Raji (cell line): ENCODE data around the gene HS3ST2.

ENCODE experiments used
- POLR2A ChIP-seq: IDR thresholded peaks from 2 replicates; pipeline ENCODE4 v1.6.1; 2011; ENCODE audit warnings: low read depth, low read length, control low read depth; ENCODE audit not compliant: insufficient read depth

Gene HS3ST2

DNA sequence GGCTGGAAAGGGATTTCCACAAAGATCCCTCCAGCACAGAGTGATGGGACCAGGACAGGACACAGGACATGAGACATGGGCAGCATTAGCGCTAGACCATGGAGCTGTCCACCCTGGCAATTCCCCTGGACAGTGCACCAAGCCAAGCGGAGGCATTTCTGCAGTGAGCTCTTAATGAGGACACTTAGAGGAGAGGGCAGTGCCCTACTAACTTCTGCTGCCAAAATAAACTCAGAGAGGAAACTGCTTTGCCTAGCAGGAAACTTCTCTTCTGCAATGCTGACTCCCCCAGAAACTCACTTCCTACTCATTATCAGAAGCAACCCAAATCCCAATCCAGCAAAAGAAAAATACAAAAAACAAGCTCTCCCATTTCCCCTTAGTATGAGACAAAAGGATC lies 119.2 kb downstream of the HS3ST2 start:
- TF ChIP-seq POLR2A, result no peak

DNA sequence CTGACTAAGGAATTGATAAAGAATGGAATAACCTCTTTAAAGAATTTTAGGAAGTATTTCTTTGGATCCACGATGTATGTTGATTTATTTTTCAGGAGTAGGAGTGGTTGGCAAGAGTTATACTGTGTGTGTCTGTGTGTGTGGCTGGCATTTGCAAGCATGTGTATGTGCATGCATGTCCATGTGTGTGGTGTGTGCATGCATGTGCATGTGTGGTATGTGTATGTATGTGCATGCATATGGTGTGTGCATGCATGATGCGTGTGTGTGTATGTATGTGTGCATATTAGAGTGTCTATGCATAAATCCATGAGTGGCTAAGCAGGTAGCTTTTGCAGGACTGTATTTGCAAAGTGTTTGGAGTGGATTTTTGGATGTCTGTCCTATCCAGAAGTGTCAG lies 120.8 kb downstream of the HS3ST2 start:
- no peak for TF ChIP-seq POLR2A

DNA sequence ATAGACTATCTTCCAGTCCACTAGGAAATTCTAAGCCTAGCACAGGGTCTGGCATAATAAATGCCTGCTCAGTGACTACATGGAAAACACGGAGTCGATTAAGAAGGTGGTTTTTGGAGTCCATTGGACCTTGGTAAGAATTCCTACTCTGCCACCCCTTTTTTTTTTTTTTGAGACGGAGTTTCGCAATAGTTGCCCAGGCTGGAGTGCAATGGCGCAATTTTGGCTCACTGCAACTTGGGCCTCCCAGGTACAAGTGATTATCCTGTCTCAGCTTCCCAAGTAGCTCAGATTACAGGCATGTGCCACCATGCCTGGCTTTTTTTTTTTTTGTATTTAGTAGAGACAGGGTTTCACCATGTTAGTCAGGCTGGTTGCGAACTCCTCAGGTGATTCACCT lies 123.2 kb downstream of the HS3ST2 start:
- TF ChIP-seq POLR2A, result no peak

DNA sequence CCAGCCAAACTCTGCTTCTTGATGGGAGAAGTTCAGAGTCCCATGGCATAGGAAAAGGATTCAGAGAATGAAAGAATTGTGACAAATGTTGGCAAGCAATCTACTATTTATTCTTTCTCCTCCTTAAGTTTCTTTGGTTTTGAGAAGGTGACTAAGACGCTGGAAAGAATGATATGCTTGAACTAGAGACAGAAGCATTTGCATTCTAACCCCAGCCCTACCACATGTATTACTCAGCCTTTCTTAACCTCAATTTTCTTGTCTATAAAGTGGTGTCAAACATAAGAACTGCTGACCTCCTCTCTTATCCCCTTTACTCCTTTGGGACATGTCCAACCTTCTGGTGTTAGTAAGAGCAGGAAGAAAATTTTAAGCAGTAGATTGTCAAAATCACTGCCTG lies 124.7 kb downstream of the HS3ST2 start:
- no peak for TF ChIP-seq POLR2A

DNA sequence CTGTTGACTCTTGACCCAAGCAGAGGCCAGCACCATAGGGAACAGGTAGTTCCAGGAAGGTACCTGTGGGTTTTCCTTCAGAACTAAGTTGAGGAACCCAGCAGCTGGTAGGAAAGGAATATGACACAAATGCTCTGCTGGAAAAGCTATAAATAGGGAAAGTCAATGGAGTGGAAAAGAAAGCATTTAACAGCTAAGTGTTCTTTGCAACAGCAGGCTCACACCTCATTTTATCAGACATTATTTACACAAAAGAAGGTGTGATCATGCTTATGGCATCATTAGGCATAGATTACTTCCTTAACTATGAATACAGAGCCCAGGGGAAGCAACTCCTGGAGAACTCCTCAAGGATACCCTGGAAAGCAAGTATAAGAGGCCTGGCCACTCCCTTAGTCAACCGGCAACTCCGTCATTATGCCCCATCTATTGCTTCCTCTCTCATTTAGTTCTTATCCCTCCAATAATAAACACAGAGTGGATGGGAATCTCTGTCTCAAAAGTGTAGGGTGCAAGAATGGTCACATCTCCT lies 128.1 kb downstream of the HS3ST2 start:
- no peak for TF ChIP-seq POLR2A

DNA sequence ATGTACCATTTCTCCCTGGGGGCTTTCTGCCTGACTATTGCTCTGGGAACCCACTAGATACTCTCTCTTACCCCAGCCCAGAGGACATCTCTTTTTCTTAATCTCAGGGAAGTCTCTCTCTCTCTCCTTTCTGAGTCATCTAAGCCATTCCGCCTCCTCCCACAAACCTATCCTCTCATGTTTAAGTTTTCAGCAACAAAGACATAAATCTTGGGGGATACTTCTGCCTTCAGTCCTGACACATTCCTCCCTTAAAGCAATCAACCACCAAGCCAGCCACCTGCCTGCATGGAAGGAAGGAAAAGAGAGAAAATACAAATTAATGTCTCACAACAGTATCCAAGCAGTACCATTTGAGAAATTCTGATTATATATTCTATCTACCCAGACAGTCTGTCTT lies 128.8 kb downstream of the HS3ST2 start:
- no peak for TF ChIP-seq POLR2A

DNA sequence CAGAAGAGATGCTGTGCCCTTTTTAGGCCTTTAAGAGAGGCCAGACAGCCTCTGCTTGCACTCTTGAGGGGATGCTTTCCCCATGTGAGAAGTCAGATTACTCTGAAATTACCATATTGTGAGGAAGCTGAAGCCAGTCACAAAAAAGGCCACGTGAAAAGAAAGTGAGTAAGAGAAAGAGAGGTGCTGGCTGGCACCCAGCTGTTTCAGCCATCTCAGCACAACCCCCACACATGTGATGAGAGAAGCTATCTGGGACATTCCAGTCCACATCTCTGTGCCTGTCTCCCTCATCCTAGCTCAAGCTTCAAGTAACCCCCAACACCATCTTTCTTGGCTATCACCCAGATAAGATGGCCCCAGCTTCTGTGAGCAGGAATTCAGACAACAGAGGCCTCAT lies 131.4 kb downstream of the HS3ST2 start:
- no peak for TF ChIP-seq POLR2A

DNA sequence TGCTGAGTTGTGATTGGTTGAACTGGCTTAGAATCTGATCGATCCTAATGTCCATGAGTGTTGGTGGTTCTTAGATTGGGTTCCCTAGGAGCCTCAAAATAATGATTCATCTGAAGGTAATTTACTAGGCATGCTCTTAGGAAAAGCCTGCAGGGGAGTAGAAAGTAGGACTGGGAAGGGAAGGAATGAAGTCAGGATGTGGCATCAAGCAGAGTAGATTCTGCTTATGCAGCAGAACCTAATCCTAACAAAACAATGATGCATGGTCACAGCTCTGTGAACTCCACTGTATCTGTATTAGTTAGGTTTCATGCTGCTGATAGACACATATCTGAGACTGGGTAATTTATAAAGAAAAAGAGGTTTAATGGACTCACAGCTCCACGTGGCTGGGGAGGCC lies 132.5 kb downstream of the HS3ST2 start:
- no peak for TF ChIP-seq POLR2A

DNA sequence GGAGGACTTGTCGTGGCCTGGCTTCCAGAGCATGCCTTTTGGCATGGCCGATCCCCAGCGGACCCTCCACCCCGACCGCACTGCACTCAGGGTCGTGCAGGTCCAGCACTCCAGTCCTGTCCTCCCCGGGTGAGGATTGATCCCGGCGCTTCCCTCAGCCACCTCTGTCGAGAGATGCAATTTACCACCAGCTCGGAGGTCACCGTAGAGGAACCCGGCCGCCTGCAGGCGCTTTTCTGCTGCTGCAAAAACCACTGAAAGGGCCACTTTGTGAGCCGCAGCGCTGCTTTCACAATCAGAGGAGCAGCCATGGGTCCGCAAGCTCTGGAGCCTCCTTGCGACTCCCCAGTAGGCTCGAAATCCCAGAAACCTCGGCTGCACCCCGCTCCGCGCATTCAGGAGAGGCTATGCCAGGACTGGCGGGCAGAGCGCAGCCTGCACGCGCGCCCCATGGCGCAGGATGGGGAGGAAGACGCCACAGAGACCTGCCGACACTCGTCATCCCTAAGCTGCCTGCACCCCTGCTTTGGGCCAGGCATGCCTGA lies 134.2 kb downstream of the HS3ST2 start:
- TF ChIP-seq POLR2A, result no peak

DNA sequence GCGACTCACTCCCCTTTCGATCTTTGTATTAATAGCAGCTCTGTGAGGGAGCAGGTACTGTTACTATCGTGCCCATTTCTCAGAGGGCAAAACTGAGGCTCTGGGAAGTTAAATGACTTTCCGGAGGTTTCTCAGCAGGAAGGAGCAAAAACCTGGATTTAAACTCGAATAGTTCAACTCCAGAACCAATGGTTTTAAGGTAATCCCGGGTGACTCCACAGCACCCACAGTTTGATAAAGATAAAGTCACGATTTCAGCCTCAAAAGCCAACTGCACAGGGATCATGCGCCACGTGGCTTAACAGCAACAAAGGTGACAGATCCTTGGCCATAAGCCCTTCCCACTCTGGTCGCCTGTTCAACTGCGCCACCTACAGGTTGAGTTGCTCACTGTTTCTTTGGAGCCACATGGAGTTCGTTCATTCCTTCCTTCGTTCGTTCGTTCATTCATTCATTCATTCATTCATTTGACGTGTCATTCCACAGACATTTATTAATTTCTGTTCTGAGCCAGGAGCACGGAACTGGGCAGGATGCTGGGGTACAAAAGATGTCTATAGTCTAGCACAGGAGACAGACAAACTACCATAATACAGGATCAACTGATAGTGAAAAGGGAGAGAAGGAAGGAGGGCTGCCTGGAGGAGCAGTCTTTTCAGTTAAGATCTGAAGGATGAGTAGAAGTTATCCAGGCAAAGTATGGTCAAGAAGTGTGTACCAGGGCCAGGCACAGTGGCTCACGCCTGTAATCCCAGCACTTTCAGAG lies 134.8 kb downstream of the HS3ST2 start:
- TF ChIP-seq POLR2A, result no peak

DNA sequence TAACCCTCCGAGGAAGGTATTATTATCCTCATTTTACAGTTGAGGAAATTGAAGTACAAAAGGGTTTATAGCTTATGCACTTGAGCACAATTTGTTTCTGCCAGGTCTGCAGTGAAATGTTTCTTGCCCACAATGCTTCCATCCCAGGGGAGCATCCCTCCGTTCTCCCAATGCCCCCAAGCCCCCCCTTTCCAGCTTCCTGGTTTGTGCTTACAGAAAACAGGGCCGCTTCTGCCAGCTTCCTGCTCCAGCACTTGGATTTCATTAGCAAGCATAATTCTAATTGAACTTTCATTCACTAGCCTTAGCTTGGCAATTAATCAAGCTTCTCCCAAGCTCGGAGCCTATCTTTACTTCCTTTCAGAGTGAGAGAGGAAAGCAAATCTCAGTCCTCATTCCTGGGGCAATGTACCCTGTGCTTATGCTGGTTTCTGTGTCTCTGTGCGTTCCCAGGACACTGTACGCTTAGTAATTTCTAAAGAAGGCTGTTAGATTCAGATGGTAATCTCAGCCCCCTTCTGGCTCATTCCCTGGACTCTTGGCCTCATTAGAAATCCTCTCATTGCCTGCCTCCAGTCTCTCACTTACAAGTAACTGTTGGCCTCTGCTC lies 141.6 kb downstream of the HS3ST2 start:
- TF ChIP-seq POLR2A, result no peak

DNA sequence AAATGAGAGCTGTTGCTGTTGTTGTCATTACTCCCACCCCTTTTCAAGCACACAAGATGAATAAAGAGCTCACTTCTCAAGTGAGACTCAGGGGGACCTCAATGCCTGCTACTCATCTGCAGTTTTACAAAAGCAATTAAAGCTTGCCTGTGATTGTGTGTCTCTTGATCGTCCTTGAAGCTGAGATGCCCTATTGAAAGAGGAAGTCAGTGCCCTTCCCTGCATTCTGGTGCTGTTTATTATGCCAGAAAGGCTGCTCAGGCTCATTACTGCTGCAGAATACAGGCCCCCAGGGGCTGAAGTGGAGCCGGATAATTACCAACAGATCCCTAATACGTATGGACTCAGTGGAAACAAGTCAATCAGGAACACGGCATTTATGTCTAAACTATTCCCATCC lies 147.2 kb downstream of the HS3ST2 start:
- no peak for TF ChIP-seq POLR2A

DNA sequence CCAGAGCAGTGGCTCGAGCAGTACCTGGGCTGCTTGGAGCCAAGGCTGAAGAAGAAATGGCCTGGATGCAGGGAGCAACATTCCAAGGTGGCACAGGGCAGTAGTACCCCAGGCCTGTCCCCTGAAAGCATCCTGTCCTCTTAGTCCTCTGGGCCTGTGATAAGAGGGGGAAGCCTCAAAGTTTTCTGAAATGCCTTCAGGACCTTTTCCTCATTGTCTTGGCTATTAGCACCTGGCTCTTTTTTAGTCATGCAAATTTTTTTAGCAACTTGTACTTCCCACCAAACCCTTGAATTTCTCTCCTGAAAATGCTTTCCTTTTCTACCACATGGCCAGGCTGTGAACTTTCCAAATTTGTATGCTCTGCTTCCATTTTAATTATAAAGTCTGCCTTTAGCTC lies 148.9 kb downstream of the HS3ST2 start:
- no peak for TF ChIP-seq POLR2A
